ENCODE measurements around the gene ROR2.

ROR2 gene

DNA sequence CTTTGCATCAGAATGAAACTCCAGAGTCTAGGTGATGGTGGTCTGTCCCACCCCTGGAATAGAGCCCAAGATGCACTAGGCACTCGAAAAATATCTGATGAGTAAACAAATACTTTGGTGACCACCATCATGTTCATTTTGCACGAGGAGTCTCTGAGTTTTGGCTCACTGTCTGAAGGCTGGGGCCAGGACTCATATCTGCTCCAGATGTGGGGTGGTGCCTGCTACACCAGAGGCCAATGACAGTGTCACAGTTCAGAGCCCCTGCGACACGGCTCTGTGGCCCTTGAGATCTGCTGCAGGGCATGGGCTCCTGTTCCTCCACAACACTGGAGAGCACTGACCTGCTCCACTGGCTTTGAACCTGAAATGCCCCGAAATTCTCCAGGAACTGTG lies 164.6 kb downstream of the ROR2 start:
- H3K27me3 ChIP-seq (ENCODE audit: insufficient read depth, low read length, poor library complexity, severe bottlenecking), result no peaks in the 10 kb centered on the region
- no peaks in the 10 kb centered on the region for H3F3A ChIP-seq (ENCODE audit: low read depth)
- no peaks in the 10 kb centered on the region for H3K9me3 ChIP-seq (ENCODE audit: insufficient read depth, low read depth, low read length)
- no peaks in the 10 kb centered on the region for H3K36me3 ChIP-seq (ENCODE audit: insufficient read depth, low read length)
- H3K4me2 ChIP-seq (ENCODE audit: low read depth, low read length, poor library complexity, severe bottlenecking), result no peak overlapping the region
- H3K9ac ChIP-seq (ENCODE audit: low read depth, low read length, poor library complexity, severe bottlenecking), result no peak overlapping the region
- H3K9me2 ChIP-seq (replicated peaks; ENCODE audit: low read depth, low read length), result no peaks in the 10 kb centered on the region
- H2AFZ ChIP-seq (ENCODE audit: low read length), result no peak overlapping the region
- H3K79me2 ChIP-seq (ENCODE audit: insufficient read depth, low read length), result no peaks in the 10 kb centered on the region
- no peaks in the 10 kb centered on the region for H3K4me1 ChIP-seq (ENCODE audit: insufficient read depth, low read length, poor library complexity, severe bottlenecking)
- TF ChIP-seq EZH2phosphoT487 (IDR thresholded peaks at IDR 0.05; ENCODE audit: borderline replicate concordance), result no peak
- TF ChIP-seq, protein P1, sequence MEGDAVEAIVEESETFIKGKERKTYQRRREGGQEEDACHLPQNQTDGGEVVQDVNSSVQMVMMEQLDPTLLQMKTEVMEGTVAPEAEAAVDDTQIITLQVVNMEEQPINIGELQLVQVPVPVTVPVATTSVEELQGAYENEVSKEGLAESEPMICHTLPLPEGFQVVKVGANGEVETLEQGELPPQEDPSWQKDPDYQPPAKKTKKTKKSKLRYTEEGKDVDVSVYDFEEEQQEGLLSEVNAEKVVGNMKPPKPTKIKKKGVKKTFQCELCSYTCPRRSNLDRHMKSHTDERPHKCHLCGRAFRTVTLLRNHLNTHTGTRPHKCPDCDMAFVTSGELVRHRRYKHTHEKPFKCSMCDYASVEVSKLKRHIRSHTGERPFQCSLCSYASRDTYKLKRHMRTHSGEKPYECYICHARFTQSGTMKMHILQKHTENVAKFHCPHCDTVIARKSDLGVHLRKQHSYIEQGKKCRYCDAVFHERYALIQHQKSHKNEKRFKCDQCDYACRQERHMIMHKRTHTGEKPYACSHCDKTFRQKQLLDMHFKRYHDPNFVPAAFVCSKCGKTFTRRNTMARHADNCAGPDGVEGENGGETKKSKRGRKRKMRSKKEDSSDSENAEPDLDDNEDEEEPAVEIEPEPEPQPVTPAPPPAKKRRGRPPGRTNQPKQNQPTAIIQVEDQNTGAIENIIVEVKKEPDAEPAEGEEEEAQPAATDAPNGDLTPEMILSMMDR (conservative IDR thresholded peaks at IDR 0.05; ENCODE audit: low read length), result no peak
- no peaks in the 10 kb centered on the region for H4K20me1 ChIP-seq (ENCODE audit: insufficient read depth, low read length, poor library complexity, severe bottlenecking)
- no peak overlapping the region for H3K4me3 ChIP-seq (ENCODE audit: low read length, poor library complexity, severe bottlenecking)

DNA sequence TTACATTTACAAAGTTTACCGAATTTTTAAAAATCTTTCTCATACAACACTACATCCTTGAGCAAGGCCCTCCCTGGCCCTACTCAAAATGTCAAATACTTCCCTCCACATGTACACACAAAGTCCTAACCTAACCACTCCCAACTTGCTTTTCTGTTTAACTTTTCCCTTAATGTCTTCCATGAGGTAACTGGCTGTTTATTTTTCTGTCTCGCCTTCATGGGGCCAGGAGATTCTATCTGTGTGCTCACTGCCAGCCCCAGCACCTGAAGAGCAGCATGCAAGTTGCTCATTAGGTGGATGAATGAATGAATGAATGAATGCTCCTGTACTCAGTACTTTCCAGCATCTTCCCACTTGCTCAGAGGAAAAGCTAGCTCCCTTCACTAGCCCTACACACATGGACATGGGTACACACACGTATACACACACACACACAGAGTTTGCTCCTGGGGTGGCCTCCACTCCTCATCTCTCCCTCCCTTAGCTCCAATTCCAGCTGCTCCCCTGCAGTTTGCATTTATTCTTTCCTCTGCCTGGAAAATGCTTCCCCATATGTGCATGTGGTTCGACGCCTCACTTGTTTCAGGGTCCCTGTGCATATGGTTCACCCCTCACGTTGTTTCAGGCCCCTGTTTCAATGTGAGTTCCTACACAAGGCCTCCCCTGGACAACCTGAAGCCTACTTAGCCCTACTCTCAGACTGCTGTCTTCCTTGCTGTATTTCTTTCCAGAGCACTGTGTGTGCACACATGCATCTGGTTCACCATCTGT lies 165.2 kb downstream of the ROR2 start:
- Histone ChIP-seq H3K4me2 (ENCODE audit: low read depth, low read length, poor library complexity, severe bottlenecking) (no peak overlapping the region), H3F3A (ENCODE audit: low read depth) (no peaks in the 10 kb centered on the region), H3K9me2 (replicated peaks; ENCODE audit: low read depth, low read length) (no peaks in the 10 kb centered on the region), H3K4me1 (ENCODE audit: insufficient read depth, low read length, poor library complexity, severe bottlenecking) (no peaks in the 10 kb centered on the region), H3K36me3 (ENCODE audit: insufficient read depth, low read length) (no peaks in the 10 kb centered on the region), H4K20me1 (ENCODE audit: insufficient read depth, low read length, poor library complexity, severe bottlenecking) (no peaks in the 10 kb centered on the region), H3K9ac (ENCODE audit: low read depth, low read length, poor library complexity, severe bottlenecking) (no peak overlapping the region), H3K4me3 (ENCODE audit: low read length, poor library complexity, severe bottlenecking) (no peak overlapping the region), H3K79me2 (ENCODE audit: insufficient read depth, low read length) (no peaks in the 10 kb centered on the region), H3K27me3 (ENCODE audit: insufficient read depth, low read length, poor library complexity, severe bottlenecking) (no peaks in the 10 kb centered on the region), H2AFZ (ENCODE audit: low read length) (no peak overlapping the region), H3K9me3 (ENCODE audit: insufficient read depth, low read depth, low read length) (no peaks in the 10 kb centered on the region)
- no peak for TF ChIP-seq EZH2phosphoT487 (IDR thresholded peaks at IDR 0.05; ENCODE audit: borderline replicate concordance)
- TF ChIP-seq, protein P1 (conservative IDR thresholded peaks at IDR 0.05; ENCODE audit: low read length), result no peak

DNA sequence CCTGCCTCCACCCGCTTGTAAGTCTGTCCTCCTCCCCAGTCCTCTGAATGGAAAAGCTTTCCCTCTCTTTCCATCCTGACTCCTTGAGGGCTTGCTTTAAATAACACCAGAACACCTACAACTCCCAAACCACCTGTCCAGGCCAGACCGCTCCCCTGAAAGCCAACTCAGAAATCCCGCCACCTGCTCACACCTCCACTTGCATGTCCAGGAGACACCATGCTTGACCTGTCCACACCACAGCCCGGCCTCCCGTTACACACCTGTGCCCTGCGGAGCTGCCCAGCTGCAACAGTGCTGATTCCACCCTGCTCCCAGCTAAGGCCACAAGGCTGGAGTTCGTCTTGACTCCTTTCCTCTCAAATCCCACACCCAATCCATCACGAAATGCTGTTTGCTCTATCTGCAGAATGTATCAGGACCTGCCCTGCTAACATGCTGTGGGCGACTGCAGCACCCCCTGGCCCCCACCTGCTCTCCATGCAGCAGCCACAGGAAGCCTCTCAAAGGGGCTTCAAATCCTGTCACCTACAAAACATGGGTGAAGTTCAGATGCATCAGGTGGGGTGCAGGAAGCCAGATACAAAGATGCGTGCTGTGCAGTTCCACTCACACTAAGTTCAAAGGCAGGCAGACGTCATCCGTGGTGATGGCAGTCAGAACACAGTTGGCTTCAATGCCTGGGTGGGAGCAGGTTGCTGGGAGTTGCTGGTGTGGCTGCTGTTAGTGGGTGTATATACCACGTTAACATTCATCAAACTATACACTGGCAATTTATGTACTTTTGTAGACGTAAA lies 166.0 kb downstream of the ROR2 start:
- Histone ChIP-seq H3K79me2 (ENCODE audit: insufficient read depth, low read length) (no peaks in the 10 kb centered on the region), H3K4me3 (ENCODE audit: low read length, poor library complexity, severe bottlenecking) (no peak overlapping the region)

More for the DNA sequence above, 166.0 kb downstream of the ROR2 start:
- H3K4me1 ChIP-seq (ENCODE audit: insufficient read depth, low read length, poor library complexity, severe bottlenecking), result no peaks in the 10 kb centered on the region
- H3K4me2 ChIP-seq (ENCODE audit: low read depth, low read length, poor library complexity, severe bottlenecking), result no peak overlapping the region
- H3K9me2 ChIP-seq (replicated peaks; ENCODE audit: low read depth, low read length), result no peaks in the 10 kb centered on the region
- no peak overlapping the region for H3K9ac ChIP-seq (ENCODE audit: low read depth, low read length, poor library complexity, severe bottlenecking)
- no peaks in the 10 kb centered on the region for H3F3A ChIP-seq (ENCODE audit: low read depth)
- no peaks in the 10 kb centered on the region for H3K27me3 ChIP-seq (ENCODE audit: insufficient read depth, low read length, poor library complexity, severe bottlenecking)
- no peaks in the 10 kb centered on the region for H4K20me1 ChIP-seq (ENCODE audit: insufficient read depth, low read length, poor library complexity, severe bottlenecking)
- H3K36me3 ChIP-seq (ENCODE audit: insufficient read depth, low read length), result no peaks in the 10 kb centered on the region
- TF ChIP-seq, protein P1 (conservative IDR thresholded peaks at IDR 0.05; ENCODE audit: low read length), result no peak
- TF ChIP-seq EZH2phosphoT487 (IDR thresholded peaks at IDR 0.05; ENCODE audit: borderline replicate concordance), result no peak
- no peak overlapping the region for H2AFZ ChIP-seq (ENCODE audit: low read length)
- H3K9me3 ChIP-seq (ENCODE audit: insufficient read depth, low read depth, low read length), result no peaks in the 10 kb centered on the region
